GM12874 (cell line): Measurements from ENCODE around the gene DIAPH2.

Experiments
- TF ChIP-seq, protein P1 (sequence below): IDR thresholded peaks from 2 replicates; pipeline ENCODE4 v1.5.1; 2011; ENCODE audit warnings: low read depth, mild to moderate bottlenecking, control low read depth, low read length, moderate library complexity; ENCODE audit not compliant: insufficient read depth

Gene DIAPH2

DNA sequence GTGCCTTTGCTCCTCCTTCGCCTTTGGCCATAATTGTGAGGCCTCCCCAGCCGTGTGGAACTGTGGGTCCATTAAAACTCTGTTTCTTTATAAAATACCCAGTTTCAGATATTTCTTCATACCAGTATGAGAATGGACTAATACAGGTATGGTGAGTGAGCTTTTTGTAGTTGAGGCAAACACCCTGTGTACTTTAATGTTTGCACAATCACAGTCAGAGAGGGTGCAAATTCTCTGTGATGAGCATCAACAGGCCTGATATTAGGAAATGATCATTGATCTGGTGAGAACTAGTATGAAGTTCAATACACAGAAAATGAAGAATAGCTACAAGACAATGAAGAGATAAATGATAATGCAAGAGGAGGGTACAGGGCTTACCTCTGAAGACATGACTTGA is 943.7 kb downstream of the DIAPH2 start:
- TF ChIP-seq, protein P1, sequence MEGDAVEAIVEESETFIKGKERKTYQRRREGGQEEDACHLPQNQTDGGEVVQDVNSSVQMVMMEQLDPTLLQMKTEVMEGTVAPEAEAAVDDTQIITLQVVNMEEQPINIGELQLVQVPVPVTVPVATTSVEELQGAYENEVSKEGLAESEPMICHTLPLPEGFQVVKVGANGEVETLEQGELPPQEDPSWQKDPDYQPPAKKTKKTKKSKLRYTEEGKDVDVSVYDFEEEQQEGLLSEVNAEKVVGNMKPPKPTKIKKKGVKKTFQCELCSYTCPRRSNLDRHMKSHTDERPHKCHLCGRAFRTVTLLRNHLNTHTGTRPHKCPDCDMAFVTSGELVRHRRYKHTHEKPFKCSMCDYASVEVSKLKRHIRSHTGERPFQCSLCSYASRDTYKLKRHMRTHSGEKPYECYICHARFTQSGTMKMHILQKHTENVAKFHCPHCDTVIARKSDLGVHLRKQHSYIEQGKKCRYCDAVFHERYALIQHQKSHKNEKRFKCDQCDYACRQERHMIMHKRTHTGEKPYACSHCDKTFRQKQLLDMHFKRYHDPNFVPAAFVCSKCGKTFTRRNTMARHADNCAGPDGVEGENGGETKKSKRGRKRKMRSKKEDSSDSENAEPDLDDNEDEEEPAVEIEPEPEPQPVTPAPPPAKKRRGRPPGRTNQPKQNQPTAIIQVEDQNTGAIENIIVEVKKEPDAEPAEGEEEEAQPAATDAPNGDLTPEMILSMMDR: no peak

DNA sequence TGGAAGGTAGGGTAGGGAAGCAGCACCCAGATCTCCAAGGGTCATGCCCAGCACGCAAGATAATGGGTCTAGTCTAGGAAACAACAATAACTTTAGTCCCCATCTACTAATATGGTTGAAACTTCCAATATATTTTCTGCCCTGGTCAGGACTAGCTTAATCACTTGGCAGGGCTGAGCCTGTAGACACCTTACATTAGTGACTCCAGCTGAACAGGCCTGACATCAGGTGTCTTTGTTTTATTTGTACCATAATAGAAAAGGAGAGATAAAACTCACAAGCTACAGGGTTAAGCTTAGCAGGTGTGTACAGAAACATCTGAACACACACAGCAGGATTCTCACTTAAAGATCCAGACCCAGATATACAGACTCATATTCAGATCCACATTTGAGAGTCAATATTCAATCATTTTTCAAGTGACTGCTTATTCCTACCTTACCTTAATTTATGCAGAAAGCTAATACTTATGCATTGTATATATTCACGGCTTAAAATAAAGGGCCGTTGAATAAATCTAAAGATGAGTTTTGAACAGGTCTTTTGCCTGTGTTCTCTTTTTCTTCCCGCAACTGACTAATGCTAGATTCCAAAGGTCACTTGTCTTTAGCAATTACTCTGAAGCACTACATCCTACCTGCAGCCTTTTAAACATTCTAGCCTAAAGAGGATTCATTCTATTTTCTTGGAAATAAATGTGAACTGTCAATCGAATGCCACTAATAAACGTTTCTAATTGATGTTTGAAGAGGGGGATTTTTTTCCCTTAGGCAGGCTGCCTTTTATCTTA is 944.4 kb downstream of the DIAPH2 start:
- TF ChIP-seq, protein P1: no peak

DNA sequence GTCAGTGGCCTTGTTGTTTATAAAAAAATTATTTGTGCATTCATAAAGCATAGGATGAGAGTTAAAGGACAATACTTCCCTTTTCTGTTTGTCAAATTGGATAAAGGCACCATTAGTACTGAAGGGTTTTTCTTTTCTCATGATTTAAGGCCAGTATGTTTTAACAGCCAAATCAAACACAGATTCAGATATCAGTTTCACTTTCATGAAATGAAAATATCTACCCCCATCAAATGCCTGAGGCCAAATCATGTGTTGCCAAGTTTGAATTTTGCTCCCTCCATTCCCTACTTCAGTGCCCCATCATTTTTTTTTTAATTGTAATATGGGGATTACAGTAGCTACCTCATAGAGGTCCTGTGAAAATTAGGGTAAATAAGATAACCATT is 944.9 kb downstream of the DIAPH2 start:
- TF ChIP-seq, protein P1: no peak

DNA sequence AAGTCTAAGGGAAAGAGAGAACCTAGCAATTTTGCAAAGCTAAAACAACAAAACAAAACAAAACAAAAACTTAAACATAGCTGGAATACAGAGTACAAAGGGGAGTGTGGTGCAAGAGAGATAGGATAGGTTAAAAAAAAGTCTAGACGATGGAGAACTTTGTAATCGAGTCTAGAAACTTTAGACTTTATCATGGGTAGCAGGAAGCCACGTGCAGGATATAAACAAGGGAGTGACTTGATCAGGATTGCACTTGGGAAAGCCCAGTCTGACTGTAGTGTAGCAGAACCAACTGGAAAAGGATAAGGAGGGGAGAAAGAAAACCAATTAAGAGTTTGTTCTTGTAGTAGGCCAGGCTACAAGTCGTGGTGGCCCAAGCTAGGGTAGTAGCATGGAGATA is 949.2 kb downstream of the DIAPH2 start:
- TF ChIP-seq, protein P1: no peak

DNA sequence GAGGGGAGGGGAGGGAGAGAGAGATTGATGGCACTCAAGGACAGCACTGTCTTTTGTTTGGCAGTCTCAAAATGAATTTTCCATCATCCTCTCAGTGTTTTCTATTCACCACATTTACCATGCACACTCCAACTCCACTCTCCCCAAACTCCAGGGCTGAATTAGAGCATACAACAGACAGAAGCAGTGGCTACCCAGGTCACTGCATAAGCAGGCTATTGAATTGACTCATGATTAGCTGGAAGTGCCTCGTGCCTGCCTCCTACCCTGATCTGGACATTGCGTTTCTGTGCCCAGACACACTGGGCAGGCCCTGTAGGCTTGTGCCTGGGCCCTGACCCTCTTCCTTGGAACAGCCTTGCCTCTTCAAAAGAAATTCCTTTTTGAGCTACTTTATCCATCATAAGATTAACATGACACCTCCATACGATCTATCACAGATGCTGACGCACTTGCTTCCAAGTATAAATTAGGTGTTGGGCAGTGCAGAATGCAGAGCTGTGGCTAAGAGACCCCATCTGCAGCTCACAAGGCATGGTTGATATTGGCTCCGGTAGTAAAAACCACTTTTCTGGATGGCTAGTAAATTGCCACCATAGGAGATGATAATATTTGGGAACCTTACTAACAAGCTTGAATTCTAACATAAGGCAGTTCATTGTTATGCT is 952.0 kb downstream of the DIAPH2 start:
- TF ChIP-seq, protein P1: no peak

DNA sequence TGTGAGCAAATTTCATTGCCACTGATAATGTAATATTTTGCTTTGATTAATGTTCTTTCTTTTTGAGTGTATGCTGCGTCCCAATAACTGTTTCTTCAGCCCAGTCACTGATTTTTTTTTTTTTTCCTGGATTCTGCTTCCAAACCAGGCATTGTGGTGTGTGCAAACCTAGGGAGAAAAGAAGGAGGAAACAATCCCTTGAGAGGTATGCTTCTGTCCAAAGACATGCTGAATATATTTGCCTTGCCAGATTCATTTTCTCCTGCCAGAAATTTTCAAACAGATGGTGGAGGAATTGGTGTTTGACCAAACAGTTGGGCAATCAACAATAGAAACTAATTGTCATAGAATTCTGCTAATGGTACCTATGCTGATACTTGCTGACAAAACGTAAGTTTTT is 952.6 kb downstream of the DIAPH2 start:
- TF ChIP-seq, protein P1: no peak

DNA sequence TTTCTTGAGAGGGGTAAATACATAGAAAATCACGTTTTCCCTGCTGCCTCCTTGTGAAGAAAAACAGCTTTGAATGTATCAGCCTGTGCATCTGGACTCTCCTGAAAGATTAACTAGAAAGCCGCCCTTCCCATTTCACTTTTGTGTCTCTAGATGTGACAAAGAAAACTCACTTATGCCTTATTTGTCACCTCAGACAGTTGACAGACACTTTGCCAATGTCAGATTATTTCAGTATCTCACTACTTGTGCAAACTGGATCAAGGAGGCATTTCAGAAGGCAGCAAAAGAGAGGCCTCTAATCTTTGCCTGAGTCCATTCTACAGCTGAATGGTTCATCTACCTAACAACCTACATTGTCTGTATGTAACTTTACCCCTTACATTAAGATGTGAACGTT is 954.0 kb downstream of the DIAPH2 start:
- TF ChIP-seq, protein P1: no peak
